GM18505 (cell line): Measurements from ENCODE around the gene ZBED1.
A peak's percentile ranks its signal among the peaks of the same experiment; 100 is the strongest.
"Not testable (repeated sequence)": the region's sequence is repeated elsewhere in the genome, so short reads cannot be mapped to it uniquely, and the experiment has no call there.

Experiments used
- ATAC-seq: cut with Tn5 transposase; IDR thresholded peaks from one replicate; pipeline ENCODE4 v1.9.1; 2021; ENCODE audit not compliant: unreplicated experiment
- POLR2A ChIP-seq: IDR thresholded peaks from 4 replicates; pipeline ENCODE4 v1.6.1; 2011; ENCODE audit warnings: borderline replicate concordance; ENCODE audit not compliant: insufficient read depth, insufficient read length; ENCODE audit errors: extremely low read depth

The ZBED1 gene

GRCh38 chrX:2533424-2533823 lies 32.6 kb upstream of the ZBED1 start:
- TF ChIP-seq POLR2A, result no peak
- ATAC-seq, result no peak

- TF ChIP-seq POLR2A, result no peak
- ATAC-seq, result no peak
These were observed 25.6 kb upstream of the ZBED1 start for GRCh38 chrX:2526390-2526789.

- ATAC-seq, result no peak
- TF ChIP-seq POLR2A, result no peak
These were observed 23.1 kb upstream of the ZBED1 start for GRCh38 chrX:2523911-2524310.

GRCh38 chrX:2521927-2522386 lies 21.2 kb upstream of the ZBED1 start:
- ATAC-seq, result peak; percentile 12
- TF ChIP-seq POLR2A, result no peak

- ATAC-seq, result peak; percentile 85
- TF ChIP-seq POLR2A, result no peak
These were observed 20.5 kb upstream of the ZBED1 start for GRCh38 chrX:2521092-2521926.

- no peak for TF ChIP-seq POLR2A
- no peak for ATAC-seq
These were observed 19.8 kb upstream of the ZBED1 start for GRCh38 chrX:2520539-2520938.

GRCh38 chrX:2519638-2520037 lies 18.9 kb upstream of the ZBED1 start:
- ATAC-seq, result not testable (repeated sequence)

- peak; percentile 13 for ATAC-seq
- TF ChIP-seq POLR2A, result no peak
These were observed 16.3 kb upstream of the ZBED1 start for GRCh38 chrX:2517055-2517454.

GRCh38 chrX:2516623-2517022 lies 15.8 kb upstream of the ZBED1 start:
- ATAC-seq, result peak; percentile 58
- TF ChIP-seq POLR2A, result no peak

- no peak for TF ChIP-seq POLR2A
These were observed 13.4 kb upstream of the ZBED1 start for GRCh38 chrX:2514131-2514530.

GRCh38 chrX:2513121-2513664 lies 12.4 kb upstream of the ZBED1 start:
- no peak for TF ChIP-seq POLR2A
- no peak for ATAC-seq

More at GRCh38 chrX:2514131-2514530, 13.4 kb upstream of the ZBED1 start:
- ATAC-seq, result no peak

- ATAC-seq, result no peak
These were observed 11.7 kb upstream of the ZBED1 start for GRCh38 chrX:2512501-2512900.

GRCh38 chrX:2511326-2511725 lies 10.6 kb upstream of the ZBED1 start:
- TF ChIP-seq POLR2A, result no peak
- no peak for ATAC-seq

More at GRCh38 chrX:2512501-2512900, 11.7 kb upstream of the ZBED1 start:
- no peak for TF ChIP-seq POLR2A

- ATAC-seq, result no peak
- no peak for TF ChIP-seq POLR2A
These were observed 8.0 kb upstream of the ZBED1 start for GRCh38 chrX:2508648-2509335.
